Smooth muscle cell of the brain vasculature (primary cell): ENCODE results near the gene STAT1.
A peak's percentile ranks its signal among the peaks of the same experiment; 100 is the strongest.

Experiments used
- DNase-seq: peaks from one replicate; pipeline ENCODE4 v3.0.0-alpha.2; 2012; ENCODE audit warnings: low read depth, low spot score

Gene STAT1

GRCh38 chr2:191013932-191014652, at the start of gene STAT1:
Gene STAT1 (minus strand): TSS chr2:191014171. CDS start chr2:191010003, 4,168 bp downstream.
- DNase-seq = peak; percentile 70

GRCh38 chr2:191063584-191063983, 49.6 kb upstream of the STAT1 start:
- DNase-seq = no peak

- DNase-seq = no peak
Observed at GRCh38 chr2:191061381-191061980, 47.5 kb upstream of the STAT1 start.

- DNase-seq = no peak
Observed at GRCh38 chr2:191059308-191059707, 45.3 kb upstream of the STAT1 start.

GRCh38 chr2:191056228-191056627, 42.3 kb upstream of the STAT1 start:
- DNase-seq = no peak

GRCh38 chr2:191053256-191053655, 39.3 kb upstream of the STAT1 start:
- DNase-seq = no peak

GRCh38 chr2:191051825-191052778, 38.1 kb upstream of the STAT1 start:
- DNase-seq = no peak

- no peak for DNase-seq
Observed at GRCh38 chr2:191051177-191051576, 37.2 kb upstream of the STAT1 start.

GRCh38 chr2:191050640-191050987, 36.6 kb upstream of the STAT1 start:
- DNase-seq = no peak

- no peak for DNase-seq
Observed at GRCh38 chr2:191049728-191050639, 36.0 kb upstream of the STAT1 start.

- no peak for DNase-seq
Observed at GRCh38 chr2:191048073-191048472, 34.1 kb upstream of the STAT1 start.

- no peak for DNase-seq
Observed at GRCh38 chr2:191045141-191045540, 31.2 kb upstream of the STAT1 start.

GRCh38 chr2:191043438-191043837, 29.5 kb upstream of the STAT1 start:
- no peak for DNase-seq

GRCh38 chr2:191041418-191042161, 27.6 kb upstream of the STAT1 start:
- no peak for DNase-seq

- no peak for DNase-seq
Observed at GRCh38 chr2:191039616-191040015, 25.6 kb upstream of the STAT1 start.

- DNase-seq = no peak
Observed at GRCh38 chr2:191038741-191039140, 24.8 kb upstream of the STAT1 start.

- no peak for DNase-seq
Observed at GRCh38 chr2:191038241-191038725, 24.3 kb upstream of the STAT1 start.

GRCh38 chr2:191037351-191037750, 23.4 kb upstream of the STAT1 start:
- DNase-seq = no peak

GRCh38 chr2:191036363-191036762, 22.4 kb upstream of the STAT1 start:
- DNase-seq = no peak
